Measurements from ENCODE around the gene DNA2.
A peak's percentile ranks its signal among the peaks of the same experiment; 100 is the strongest.
"Not testable (repeated sequence)": the region's sequence is repeated elsewhere in the genome, so short reads cannot be mapped to it uniquely, and the experiment has no call there.

DNA2 gene, protein sequence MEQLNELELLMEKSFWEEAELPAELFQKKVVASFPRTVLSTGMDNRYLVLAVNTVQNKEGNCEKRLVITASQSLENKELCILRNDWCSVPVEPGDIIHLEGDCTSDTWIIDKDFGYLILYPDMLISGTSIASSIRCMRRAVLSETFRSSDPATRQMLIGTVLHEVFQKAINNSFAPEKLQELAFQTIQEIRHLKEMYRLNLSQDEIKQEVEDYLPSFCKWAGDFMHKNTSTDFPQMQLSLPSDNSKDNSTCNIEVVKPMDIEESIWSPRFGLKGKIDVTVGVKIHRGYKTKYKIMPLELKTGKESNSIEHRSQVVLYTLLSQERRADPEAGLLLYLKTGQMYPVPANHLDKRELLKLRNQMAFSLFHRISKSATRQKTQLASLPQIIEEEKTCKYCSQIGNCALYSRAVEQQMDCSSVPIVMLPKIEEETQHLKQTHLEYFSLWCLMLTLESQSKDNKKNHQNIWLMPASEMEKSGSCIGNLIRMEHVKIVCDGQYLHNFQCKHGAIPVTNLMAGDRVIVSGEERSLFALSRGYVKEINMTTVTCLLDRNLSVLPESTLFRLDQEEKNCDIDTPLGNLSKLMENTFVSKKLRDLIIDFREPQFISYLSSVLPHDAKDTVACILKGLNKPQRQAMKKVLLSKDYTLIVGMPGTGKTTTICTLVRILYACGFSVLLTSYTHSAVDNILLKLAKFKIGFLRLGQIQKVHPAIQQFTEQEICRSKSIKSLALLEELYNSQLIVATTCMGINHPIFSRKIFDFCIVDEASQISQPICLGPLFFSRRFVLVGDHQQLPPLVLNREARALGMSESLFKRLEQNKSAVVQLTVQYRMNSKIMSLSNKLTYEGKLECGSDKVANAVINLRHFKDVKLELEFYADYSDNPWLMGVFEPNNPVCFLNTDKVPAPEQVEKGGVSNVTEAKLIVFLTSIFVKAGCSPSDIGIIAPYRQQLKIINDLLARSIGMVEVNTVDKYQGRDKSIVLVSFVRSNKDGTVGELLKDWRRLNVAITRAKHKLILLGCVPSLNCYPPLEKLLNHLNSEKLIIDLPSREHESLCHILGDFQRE

DNA sequence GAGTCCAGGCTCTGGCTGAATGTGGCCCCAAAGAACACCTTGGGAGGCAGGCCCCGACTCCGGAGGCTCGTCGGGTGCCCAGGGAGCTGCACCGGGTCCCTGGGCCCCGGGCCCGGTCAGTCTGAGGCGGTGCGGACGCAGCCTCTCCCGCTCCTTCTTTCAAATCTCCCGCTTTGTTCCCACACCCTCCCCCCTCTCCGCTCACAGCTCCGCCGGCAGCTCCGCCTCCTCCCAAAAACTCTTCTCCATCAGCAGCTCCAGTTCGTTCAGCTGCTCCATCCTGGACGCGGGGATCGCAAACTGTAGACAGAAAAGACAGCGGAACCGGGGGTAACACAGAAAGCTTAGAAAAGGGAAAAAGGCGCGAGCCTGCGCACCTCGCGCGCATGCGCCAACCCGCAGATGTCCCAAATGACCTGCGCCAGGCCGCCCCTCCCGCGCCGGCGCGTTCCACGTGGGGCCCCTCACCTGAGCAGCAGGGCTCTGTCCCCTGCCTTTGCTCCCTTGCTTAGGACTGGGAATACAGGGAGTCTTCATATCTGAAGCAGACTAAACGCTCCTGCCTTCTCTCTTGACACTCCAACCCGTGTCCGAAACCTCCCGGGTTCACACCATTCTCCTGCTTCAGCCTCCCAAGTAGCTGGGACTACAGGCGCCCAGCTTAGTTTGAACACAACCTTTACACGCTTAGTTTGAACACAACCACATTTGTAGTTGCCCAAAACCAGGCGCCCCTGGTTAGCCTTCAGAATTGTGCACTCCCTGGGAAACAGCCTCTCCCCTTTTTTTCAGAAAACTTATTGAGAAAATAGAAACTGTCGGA is at the start of gene DNA2:
DNA2 (minus strand) TSS at position 388 of the 823 bp plus-strand sequence; CDS start at position 279, 109 bp downstream.
- DNase-seq (ENCODE audit: low spot score), result peak; percentile 64

DNA sequence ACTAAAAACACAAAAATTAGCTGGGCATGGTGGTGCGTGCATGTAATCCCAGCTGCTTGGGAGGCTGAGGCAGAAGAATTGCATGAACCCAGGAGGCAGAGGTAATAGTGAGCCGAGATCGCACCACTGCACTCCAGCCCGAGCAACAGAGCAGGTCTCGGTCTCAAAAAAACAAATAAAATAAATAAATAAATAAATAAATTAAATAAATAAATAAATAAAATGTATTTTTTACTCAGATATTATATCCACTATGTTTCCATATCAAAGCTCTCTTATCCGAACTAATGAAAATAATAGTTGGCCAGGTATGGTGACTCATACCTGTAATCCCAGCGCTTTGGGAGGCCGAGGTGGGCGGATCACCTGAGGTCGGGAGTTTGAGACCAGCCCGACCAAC is 46.8 kb upstream of the DNA2 start:
- not testable (repeated sequence) for DNase-seq (ENCODE audit: low spot score)

DNA sequence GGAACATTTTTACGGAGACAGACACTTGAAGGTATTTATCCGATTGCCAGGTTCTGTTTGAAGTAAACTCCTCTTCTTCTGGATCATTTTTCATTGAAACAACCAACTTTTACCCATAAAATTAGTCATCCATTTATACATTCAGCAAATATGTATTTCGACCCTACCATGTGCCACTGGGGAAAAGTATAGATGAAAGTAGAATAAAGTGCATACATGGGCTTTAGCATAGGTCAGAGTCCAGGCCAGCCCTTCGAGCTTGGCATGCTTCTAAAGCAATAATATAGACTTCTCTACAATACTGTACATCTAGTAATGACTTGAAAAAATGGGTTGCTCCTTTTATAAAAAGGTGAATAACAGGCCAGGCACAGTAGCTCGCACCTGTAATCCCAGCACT is 45.4 kb upstream of the DNA2 start:
- DNase-seq (ENCODE audit: low spot score), result no peak

DNA sequence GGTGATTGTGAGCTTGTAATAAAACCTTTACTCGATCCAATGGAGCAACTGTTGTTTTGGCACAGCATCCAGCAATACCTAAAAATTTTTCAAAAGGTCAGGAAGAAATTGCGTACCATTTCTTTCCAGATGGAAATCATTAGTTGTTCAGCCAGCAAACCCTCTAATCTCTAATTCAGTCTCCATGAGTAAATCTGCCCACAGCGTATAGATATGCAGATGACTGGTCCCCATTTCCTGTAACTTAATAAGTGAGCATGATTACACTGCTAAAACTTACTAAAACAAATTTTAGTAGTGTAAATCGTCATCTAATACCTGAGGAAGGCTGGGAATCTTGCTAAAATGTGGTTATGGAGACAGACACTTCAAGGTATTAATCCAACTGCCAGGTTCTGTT is 45.0 kb upstream of the DNA2 start:
- no peak for DNase-seq (ENCODE audit: low spot score)

DNA sequence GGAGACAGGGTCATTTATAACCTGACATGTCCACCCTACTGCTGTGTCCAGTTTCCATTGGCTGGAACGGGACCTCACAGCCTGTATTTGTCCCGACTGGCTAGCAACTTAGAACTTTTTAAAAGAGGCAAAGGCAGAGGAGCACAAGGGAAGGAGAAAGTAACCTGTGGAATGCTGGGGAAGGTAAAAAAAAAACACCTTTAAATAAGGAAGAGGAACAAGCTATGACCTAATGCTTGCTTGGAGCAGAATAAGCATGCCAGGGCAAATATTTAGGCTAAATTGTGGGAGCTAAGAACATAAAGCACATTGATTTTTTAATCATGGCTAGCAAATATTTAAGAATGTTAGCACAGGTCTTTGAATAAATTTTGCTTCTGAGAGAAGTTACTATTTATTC is 44.4 kb upstream of the DNA2 start:
- not testable (repeated sequence) for DNase-seq (ENCODE audit: low spot score)

DNA sequence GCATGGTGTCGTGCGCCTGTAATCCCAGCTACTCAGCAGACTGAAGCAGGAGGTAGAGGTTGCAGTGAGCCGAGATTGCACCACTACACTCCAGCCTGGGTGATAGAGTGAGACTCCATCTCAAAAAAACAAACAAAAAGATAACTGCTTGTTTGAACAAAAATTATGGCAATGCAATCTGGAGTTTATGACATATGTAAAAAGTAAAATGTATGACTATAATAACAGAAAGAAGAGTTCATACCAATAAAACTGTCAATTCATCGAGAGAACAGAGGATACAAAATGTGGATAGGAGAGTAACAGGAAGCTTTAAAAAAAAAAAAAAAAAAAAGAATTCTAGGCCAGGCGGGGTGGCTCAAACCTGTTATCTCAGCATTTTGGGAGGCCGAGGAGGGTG is 36.3 kb upstream of the DNA2 start:
- no peak for DNase-seq (ENCODE audit: low spot score)

DNA sequence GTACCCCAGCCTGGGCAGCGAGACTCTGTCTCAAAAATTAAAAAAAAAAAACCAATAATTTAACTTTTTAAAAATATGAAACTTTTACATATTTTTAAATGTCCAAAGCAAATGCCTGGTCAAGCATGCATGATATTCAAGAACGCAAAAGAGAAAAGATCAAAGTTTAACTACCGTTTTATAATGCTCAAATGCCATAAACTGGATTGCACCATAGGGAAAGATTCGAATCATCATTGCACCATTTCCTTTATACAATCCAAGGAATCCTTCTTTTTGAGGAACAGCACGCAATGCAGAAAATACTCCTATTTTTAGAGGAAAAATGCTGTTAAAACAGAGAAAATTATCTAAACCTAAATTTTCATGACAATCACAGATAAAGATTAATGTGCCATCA is 34.6 kb upstream of the DNA2 start:
- no peak for DNase-seq (ENCODE audit: low spot score)

DNA sequence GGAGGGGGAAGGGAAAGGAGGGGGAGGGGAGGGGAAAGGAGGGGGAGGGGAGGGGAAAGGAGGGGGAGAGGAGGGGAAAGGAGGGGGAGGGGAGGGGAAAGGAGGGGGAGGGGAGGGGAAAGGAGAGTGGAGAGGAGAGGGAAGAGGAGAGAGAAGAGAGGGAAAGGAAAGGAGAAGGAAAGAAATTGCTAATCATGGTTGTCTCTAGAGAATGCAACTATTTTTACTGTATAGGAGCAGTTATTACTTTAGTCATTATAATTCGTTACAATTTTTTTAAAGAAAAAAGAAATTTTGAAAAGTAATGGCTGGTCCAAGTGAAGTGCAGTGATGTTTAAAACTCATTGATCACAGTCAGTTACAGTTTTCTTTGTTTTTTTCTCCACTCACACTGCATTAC is 31.1 kb upstream of the DNA2 start:
- no peak for DNase-seq (ENCODE audit: low spot score)

DNA sequence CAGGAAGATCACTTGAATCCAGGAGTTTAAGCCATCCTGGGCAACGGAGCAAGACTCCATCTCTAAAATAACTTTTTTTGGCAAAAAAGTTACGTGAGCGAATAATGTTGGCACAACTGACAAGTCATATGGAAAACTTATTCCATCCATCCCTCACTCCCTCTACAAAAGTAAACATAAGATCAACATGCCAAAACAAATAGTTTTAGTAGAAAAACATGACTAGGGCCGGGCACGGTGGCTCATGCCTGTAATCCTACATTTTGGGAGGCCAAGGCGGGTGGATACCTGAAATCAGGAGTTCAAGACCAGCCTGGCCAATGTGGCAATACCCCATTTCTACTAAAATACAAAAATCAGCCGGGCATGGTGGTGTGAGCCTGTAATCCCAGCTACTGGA is 29.9 kb upstream of the DNA2 start:
- DNase-seq (ENCODE audit: low spot score), result no peak

DNA sequence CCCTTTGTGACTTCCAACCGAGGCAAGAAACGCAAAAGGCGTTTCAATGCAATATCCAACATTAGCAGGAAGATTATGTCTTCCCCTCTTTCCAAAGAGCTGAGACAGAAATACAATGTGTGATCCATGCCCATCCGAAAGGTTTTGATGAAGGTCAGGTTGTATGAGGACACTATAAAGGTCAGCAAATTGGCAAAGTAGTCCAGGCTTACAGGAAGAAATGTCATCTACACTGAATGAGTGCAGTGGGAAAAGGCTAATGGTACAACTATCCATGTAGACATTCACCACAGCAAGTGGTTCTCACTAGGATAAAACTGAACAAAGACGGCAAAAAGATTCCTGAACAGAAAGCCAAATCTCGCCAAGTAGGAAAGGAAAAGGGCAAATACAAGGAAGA is 27.8 kb upstream of the DNA2 start:
- no peak for DNase-seq (ENCODE audit: low spot score)

DNA sequence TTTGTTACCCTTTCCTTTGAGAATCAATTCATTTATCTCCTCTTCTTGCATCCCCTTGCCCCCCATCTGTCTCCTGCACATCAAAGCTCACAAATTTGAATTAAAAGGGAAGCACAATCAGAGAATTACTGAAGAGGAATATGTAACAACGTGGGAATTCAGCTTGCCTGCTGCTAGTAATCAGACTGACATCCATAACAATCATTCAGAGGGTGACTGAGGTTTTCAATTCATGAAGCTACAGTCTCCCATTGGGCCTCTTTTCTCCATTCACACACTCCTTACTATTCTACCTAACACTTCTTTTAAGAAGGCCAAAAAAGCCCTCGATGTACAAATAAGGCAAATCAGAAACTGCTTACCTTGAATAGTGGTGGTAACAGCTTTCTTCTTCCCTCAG is 24.3 kb upstream of the DNA2 start:
- no peak for DNase-seq (ENCODE audit: low spot score)

DNA sequence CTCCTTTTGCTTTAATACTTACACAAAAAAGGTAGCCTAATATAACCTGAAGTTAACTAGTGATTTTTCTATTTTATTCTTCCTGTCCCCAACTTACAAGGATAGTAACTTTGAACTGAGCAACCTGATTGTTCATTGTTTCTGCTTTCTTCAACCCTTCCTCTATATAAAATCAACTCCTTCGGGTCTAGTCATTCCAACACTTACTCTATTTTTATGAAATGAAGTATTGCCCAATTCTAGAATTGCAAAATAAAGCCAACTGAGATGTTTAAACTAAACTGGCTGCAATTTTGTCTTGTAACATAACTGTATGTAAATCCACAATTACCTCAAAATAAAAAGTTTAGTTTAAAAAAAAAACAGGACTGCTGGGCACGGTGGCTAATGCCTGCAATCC is 20.3 kb upstream of the DNA2 start:
- no peak for DNase-seq (ENCODE audit: low spot score)

DNA sequence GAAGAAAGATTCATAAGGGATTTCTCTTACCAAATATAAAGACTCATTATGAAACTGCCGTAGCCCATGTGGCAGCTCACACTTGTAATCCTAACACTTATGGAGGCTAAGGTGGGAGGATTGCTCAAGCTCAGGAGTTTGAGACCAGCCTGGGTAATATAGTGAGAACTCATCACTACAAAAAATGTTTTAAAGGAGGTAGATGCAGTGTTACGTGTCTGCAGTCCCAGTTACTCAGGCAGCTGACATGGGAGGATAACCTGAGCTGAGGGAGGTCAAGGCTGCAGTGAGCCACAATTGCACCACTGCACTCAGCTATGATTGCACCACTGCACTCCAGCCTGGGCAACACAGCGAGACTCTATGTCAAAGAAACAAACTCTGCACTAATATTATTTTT is 18.1 kb upstream of the DNA2 start:
- DNase-seq (ENCODE audit: low spot score), result no peak

DNA sequence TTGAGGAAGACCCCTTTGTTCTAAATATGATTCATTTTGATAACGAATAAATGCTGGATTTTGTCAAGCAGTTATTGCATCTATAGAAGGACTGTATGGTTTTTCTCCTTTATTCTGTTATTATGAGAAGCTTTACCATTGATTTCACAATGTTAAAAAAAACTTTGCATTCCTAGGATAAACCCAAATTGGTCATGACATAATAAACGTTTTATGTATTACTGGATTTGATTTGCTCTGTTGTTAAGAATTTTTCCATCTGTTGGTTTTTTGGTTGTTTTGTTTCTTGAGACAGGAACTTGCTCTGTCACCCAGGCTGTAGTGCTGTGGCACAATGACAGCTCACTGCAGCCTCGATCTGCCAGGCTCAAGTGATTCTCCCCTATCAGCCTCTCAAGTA is 2.2 kb upstream of the DNA2 start:
- no peak for DNase-seq (ENCODE audit: low spot score)

DNA sequence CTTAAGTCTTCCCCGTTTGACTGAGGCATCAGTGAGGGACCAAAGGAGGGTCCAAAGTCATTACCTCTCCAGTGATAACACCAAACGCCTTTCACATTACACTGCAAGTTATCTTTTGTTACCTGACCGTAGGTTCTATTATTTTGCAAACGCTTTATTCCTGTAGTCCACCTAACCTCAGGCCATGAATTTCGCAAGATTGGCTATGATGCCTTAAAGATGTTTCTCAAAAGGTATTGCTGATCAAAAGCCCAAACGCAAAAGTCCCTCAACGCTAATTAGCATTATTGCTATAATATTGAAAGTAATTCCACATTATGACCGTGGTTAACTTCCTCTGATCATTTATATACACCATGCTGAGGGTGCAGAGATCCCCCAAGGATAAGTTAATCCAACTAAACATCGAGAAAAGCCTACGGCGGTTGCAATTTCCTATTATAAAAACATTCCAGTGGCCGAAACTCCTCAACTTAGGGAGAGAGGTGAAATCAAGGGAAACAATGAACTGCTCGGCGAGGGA is 649 bp downstream of the DNA2 start:
- DNase-seq (ENCODE audit: low spot score), result no peak

DNA sequence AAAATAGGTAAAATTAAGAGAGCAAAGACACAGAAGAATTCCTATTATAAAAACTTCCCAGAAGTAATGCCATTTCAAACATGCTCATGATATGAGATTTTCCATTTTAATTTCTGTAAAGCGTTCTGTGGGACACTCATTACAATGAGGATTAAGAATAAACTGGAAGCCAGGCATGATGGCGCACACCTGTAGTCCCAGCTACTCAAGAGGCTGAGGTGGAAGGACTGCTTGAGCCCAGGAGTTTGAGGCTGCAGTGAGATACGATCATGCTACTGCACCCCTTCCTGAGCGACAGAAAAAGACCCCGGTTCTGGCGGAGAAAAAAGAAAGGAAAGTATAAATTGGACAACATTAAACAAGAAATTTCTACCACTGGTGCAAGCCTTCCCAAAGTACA is 1.5 kb downstream of the DNA2 start:
- DNase-seq (ENCODE audit: low spot score), result no peak

DNA sequence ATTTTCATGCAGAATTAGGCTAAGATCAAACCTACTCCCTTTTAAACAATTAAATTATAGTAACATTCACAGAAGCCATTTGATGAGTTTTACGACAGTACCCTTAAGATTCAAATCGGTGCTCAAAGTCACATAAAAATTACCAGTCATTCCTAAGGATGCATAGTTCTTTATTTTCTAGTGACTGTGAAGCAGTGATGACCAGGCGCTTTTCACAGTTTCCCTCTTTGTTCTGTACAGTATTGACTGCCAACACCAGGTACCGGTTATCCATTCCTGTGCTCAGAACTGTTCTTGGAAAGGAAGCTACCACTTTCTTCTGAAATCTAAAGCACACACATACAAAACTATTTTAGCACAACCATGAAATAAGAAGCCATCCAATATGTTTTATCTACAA is 1.9 kb downstream of the DNA2 start:
- no peak for DNase-seq (ENCODE audit: low spot score)

DNA sequence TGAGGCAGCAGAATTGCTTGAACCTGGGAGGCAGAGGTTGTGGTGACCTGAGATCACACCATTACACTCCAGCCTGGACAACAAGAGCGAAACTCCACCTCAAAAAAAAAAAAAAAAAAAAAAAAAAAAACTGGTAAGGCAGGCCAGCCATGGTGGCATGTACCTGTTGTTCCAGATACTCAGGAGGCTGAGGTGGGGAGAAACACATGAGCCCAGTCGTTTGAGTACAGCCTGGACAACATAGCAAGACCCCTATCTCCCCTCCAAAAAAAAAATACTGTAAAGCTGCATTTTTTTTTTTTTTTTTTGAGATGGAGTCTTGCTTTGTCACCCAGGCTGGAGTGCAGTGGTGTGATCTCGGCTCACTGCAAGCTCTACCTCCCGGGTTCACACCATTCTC is 7.0 kb downstream of the DNA2 start:
- not testable (repeated sequence) for DNase-seq (ENCODE audit: low spot score)

DNA sequence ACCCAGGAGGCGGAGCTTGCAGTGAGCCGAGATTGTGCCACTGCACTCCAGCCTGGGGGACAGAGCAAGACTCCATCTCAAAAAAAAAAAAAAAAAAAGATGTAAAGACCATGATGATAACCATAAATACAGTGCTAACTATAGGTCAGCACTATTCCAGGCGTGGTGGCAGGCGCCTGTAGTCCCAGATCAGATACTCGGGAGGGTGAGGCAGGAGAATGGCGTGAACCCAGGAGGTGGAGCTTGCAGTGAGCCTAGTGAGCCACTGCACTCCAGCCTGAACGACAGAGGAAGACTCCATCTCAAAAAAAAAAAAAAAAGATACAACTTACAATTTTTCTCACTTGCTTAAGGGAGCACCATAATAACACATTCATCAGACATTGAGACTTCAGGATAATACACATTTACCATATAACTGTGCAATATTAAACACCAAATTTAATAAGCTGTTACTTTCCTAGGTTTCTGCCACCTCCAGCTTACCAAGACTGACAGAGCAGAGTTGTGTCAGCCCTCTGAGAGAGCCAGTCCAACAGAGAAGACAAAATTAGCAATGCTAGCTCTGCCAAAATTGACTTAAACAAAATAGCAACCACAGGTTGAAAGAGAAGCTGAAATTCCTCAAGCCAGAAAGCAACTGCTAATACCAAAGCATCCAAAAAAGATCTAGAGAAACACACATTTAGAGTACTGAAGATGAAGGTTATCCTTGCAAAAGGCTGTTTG is 8.2 kb downstream of the DNA2 start:
- no peak for DNase-seq (ENCODE audit: low spot score)

DNA sequence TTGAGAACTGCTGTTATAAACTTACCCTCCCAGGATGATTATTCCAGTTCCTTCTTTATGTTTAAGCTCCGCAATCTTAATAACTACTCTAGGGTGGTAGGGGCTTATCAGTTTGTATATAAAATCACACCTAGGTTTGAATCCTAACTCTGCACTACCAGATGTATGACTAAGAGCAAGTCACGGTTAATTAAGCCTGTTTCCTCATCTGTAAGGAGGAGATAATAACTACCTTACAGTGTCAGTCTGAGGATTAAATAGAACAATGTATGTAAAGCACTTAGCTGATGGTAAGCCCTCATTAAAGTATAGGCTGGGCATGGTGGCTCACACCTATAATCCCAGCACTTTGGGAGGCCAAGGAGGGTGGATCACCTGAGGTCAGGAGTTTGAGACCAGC is 9.2 kb downstream of the DNA2 start:
- no peak for DNase-seq (ENCODE audit: low spot score)

DNA sequence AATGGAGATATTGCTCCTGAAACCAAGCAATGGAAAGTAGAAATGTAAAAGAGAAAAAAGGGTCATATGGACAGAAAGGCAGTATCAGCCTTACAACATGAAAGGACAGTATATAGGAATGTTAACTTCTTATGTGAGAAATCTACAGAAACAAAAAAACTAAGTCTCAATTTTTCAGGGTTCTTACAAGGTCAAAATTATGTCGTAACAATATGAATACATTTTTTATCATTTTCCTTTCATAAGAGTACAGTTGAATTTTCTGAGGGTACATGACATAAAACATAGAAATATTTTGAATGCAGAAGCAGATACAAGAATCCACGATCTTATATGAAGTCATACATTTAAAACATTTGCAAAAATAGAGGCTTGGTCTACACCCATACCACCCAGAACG is 10.7 kb downstream of the DNA2 start:
- no peak for DNase-seq (ENCODE audit: low spot score)
